ENCODE data around the gene XRN1.
"Not testable (repeated sequence)": the region's sequence is repeated elsewhere in the genome, so short reads cannot be mapped to it uniquely, and the experiment has no call there.

The XRN1 gene, protein sequence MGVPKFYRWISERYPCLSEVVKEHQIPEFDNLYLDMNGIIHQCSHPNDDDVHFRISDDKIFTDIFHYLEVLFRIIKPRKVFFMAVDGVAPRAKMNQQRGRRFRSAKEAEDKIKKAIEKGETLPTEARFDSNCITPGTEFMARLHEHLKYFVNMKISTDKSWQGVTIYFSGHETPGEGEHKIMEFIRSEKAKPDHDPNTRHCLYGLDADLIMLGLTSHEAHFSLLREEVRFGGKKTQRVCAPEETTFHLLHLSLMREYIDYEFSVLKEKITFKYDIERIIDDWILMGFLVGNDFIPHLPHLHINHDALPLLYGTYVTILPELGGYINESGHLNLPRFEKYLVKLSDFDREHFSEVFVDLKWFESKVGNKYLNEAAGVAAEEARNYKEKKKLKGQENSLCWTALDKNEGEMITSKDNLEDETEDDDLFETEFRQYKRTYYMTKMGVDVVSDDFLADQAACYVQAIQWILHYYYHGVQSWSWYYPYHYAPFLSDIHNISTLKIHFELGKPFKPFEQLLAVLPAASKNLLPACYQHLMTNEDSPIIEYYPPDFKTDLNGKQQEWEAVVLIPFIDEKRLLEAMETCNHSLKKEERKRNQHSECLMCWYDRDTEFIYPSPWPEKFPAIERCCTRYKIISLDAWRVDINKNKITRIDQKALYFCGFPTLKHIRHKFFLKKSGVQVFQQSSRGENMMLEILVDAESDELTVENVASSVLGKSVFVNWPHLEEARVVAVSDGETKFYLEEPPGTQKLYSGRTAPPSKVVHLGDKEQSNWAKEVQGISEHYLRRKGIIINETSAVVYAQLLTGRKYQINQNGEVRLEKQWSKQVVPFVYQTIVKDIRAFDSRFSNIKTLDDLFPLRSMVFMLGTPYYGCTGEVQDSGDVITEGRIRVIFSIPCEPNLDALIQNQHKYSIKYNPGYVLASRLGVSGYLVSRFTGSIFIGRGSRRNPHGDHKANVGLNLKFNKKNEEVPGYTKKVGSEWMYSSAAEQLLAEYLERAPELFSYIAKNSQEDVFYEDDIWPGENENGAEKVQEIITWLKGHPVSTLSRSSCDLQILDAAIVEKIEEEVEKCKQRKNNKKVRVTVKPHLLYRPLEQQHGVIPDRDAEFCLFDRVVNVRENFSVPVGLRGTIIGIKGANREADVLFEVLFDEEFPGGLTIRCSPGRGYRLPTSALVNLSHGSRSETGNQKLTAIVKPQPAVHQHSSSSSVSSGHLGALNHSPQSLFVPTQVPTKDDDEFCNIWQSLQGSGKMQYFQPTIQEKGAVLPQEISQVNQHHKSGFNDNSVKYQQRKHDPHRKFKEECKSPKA (N-terminal part only)

DNA sequence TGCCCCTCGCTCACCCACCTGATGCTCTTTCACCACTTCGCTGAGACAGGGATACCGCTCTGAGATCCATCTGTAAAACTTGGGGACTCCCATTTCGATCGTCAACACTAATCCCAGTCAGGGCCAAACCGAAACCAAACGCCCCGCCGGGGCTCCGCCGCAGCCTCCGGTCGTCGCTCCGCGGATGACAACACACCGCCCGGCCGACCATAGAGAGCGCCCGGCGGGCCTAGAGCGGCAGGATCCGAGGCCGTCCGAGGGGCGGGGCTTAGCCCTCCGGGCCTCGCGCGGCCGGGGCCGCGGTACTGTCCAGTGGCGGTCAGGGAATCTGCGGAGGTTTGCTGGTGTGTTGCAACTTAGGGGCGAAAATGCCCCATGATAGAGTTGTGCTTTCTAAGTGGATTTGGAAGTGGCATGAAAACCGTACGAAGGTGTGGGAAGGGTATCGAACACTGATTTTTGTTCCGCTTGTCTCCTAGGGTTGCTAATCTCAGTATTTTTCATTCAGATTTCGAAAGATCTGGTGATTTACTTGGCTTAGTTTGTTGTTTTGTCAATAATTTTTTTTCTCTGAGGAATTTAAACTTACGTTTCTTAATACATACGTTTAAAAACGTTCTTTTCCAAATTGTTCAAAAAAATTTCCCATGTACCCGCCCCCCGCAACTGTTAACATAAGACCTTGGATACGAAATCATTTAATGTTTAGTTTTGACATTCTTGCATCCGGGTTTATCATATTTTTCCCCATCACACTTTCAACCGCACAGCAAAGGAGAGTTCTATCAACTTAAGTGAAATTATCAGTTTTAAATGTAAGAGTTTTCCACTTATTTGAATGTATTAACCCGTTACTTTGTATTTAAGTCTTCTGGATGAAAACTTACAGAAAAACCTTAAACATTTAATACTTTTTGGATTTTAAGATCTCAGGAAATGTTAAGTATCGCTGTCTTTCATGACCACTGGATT lies at the start of gene XRN1:
Gene XRN1 (minus strand): TSS at position 186 of the 972 bp plus-strand sequence. CDS start 93 bp downstream, at position 93.
- DNase-seq (ENCODE audit: low spot score), result peak; percentile 99

DNA sequence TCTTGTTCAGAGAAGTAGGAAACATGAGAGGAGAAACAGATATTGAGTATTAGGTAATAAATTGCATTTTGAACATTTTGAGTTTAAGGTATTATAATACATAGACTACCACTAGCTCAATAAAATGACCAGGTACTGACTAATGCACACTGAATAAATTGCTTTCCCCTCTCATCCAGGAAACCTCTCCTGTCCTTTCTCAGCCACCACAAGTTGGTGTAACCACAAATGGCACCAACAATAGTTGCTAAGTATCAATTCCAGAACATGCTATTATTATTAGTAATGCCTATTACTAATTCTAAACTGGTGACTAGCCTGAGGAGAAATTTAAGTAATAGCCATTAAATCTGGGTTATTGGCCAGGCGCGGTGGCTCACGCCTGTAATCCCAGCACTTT lies 47.3 kb upstream of the XRN1 start:
- no peak for DNase-seq (ENCODE audit: low spot score)

DNA sequence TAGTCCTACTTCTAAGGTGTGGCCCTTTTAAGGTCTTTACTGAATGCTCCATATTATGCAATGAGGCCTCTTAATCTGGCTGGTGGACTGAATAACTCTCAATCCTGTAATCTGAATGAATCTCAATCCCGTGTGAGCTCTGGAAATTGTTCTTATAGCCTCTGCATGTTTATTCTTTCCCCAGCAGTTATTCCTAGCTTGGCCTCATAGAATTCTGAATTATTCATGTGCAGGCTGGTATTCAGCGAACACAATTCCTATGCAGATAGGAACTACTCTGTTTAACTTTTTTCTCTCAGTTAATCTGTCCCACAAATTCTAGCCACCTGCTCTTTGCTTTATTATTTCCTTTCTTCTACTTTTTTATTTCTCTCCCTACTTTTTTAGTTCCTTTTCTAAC lies 44.3 kb upstream of the XRN1 start:
- no peak for DNase-seq (ENCODE audit: low spot score)

DNA sequence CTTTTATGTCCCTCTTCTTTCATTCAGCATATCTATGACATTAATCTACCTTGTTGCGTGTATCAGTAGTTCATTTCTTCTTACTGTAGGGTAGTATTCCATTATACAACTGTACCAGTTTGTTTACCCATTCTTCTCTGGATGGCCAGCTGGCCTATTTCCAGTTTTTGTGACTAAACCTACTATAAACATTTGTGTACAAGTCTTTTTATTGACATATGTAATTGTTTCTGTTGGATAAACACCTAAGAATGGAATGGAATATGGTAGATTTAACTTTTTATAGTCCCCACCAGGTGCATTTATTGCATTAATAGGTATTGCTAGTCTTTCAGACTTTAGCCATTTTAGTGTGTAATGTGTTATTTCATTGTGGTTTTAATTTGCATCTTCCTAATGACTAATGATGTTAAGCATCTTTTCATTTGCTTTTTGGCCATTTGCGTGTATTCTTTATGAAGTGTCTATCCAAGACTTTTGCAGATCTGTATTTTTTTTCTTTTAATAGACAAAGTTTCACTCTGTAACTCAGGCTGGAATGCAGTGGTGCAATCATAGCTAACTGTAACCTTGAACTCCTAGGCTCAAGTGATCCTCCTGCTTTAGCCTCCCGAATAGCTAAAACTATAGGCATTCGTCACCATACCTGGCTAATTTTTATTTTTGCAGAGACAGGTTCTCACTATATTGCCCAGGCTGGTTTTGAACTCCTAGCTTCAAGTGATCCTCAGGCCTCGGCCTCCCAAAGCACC lies 41.9 kb upstream of the XRN1 start:
- DNase-seq (ENCODE audit: low spot score), result no peak

DNA sequence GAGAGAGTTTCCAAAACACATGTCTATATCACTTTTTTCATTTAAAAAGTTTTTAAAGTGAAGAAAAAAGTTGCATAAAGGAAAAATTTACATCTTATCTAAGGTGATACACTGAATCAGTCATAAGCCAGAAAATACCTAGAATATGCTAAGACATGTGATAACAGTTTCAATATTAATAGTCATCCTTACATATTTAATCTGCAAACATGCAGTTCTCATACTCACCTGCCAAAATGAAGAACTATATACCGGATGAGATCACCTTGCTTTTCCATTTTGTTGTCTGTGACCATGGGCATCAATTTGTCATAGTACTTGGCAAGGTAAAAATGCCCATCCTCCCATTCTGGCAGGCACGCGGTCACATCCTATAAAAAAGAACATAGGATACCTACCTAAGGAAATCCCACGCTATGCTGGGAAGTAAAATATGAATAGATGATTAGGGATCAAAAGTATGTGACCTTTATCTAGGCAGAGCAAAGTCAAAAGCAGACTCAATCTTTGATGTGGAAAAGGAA lies 37.1 kb upstream of the XRN1 start:
- DNase-seq (ENCODE audit: low spot score), result no peak

DNA sequence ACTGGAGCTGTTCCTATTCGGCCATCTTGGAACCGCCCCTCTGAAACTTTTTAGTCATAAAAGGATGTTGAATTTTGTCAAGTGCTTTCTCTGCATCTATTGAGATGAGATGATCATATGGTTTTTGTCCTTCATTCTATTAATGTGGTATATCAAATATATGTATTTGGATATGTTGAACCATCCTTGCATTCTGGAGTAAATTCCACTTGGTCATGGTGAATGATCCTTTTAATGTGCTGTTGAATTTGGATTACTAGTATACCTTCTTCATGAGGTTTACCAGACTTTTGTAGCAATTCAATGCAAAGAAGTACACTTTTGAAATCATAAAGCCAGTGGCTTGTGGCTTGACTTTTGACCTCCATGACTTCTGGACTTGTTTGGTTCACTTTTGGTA lies 33.4 kb upstream of the XRN1 start:
- no peak for DNase-seq (ENCODE audit: low spot score)

DNA sequence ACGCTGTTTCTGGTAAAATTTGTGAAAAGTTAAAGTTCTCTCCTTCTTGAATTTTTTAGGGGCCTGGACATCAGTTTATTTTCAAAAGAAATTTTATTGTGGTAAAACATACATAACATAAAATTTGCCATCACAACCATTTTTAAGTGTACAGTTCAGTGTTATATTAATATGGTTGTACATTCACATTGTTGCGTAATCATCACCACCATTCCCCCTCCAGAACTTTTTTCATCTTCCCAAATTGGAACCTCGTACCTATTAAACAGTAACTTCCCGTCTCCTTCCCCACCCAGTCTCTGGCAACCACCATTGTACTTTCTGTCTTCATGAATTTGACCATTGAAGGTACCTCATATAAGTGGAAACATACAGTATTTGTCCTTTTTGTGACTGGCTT lies 23.0 kb upstream of the XRN1 start:
- DNase-seq (ENCODE audit: low spot score), result no peak

DNA sequence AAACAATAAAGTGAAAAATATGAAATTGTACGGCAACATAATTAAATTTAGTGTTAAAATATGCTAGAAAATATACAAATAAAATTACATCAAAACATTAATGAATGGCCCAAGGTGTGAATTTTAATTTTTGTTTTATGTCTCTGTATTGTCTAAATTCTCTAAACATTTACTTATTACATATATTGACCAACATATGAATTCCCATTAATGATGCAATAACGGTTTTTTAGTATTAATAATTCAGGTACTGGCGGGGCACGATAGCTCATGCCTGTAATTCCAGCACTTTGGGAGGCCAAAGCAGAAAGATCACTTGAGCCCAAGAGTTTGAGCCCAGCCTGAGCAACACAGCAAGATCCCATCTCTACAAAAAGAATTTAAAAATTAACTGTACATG lies 20.6 kb upstream of the XRN1 start:
- no peak for DNase-seq (ENCODE audit: low spot score)

DNA sequence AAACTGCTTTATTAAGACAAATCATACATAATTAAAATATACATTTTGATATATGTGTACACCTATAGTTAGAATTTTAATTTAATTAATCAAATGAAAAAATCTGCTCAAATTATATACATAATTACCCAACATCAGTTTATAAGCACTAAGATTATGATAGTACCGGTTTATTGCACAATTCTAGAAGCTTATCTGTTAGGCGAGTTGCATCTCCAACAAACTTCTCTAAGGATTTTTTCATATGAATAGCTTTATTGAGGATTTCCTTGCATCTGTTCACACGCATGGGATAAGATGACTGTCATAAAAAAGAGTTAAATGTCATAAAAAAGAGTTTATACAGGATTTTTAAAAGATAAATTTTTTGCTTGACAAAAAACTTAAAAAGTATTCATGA lies 19.9 kb upstream of the XRN1 start:
- no peak for DNase-seq (ENCODE audit: low spot score)

DNA sequence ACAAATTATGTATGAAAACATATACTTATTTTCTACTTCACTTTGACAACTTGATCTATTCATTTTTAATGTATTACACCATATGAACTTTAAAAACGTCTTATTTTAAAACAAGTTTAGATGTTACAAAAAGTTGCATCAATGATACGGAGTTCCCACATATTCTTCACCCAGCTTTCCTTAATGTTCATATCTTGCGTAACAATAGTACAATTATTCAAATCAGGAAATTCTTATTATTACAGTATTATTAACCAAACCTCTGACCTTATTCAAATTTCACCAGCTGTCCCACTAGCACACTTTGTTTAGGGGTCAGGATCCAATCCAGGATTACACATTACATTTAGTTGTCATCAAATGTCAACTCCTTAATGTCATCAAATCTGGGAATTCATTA lies 12.9 kb upstream of the XRN1 start:
- DNase-seq (ENCODE audit: low spot score), result no peak

DNA sequence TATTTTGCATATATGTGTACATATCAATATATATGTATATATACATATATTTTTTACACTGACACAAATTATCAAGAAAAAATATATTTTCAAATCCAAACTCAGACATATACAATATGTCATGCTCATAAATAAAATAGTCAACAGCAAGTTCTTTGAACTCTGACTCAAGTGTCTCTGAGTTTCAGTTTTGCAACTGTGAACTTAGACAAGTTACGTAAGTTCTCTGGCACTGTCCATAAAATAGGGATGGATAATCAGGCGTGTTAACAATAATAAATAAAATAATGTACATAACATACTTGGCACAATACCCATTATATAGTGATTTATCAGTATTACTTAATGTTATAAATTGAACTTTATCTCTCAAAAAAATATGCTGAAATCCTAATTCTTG lies 12.1 kb upstream of the XRN1 start:
- no peak for DNase-seq (ENCODE audit: low spot score)

DNA sequence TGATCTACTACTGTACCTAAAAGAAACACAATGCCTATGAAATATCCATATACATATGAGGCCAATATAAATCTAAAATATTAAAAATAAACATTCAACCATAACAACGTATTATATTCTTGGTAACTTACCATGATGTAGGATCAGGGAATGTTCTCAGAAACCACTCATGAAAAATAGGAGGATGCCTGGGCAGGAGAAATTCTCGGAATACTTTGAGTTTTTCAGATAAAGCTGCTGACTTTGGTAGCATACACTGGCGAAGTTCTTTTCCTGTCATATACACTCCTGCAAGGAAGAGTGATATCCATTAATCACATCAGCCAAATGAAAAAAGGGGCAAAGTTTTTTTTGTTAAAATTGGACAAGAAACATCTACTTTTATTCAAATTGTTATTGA lies 11.3 kb upstream of the XRN1 start:
- no peak for DNase-seq (ENCODE audit: low spot score)

DNA sequence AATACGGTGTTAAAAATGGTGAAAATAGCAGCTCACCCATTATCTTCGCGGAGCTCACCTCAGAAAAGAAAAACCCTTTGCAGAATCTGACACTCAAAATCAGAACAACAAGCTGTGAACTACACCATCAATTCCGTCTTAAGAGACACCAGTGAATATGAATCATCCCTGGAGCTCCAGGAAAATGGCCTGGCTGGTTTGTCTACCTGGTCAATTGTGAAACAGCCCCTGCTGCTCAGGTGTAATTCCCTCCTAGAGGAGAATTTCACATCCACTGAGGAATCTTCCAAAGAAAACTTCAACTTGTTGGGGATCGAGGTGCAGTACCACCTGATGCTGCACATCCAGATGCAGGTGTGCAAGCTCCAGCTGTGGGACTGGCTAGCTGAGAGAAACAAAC lies 3.0 kb upstream of the XRN1 start:
- no peak for DNase-seq (ENCODE audit: low spot score)

DNA sequence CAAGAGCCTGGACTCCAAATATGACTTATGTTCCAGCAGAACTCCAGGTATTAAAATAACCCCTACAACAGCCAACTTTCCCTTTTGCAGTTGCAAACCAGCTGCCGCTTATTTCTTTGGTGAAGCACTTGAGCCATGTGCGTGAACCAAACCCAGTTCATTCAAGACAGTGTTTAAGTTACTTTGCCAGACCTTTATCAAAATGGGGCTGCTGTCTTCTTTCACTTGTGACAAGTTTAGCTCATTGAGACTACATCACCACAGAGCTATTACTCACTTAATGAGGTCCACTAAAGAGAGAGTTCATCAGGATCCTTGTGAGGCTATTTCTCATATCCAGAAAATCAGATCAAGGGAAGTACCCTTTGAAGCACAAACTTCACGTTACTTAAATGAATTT lies 2.4 kb upstream of the XRN1 start:
- no peak for DNase-seq (ENCODE audit: low spot score)

DNA sequence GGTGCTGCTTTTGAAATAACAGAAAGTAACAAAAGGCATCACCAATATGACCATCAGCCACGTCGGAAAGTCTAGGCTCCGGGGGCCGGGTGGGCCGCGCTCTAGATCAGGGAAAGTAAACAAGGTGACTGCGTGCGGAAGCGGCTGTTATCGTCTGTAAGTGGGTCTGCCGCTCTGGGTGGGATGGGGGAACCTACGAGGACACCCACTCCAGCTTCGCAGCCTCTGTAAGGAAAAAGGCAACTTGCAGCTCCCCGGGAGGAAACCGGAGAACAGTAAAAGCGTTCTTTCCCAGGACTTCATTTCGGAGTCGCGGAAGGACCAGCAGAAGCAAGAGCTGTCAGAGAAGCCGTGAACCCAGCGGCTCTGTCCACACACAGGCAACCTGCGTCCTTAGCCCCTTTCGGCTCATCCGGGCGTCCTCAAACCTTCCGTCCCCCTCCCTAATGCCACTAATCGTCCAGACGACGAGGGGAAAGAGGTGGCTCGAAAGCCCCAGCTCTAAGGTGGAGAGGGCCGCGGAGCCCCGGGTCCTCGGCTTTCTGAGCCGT lies 461 bp downstream of the XRN1 start:
- DNase-seq (ENCODE audit: low spot score), result peak; percentile 51

DNA sequence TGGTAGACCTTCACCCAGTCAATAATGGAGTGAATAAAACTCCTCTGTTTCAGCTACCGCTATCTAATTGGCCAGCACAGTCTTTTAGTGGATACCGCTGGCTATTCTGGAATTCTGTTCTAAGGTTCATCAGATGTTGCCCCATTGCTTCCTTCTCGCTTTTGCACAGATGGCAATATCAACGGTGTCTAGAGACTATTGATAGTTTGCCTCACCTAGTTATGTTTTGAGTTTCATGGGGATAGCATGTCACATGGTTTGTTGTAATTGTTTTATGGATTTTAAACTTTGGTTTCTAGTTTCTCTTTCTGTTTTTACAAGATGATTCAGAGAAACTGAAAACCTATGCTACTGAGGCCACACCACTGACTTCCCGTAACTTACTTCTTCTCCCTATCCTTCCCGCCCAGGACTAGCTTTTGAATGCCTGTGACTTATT lies 2.0 kb downstream of the XRN1 start:
- peak; percentile 31 for DNase-seq (ENCODE audit: low spot score)

DNA sequence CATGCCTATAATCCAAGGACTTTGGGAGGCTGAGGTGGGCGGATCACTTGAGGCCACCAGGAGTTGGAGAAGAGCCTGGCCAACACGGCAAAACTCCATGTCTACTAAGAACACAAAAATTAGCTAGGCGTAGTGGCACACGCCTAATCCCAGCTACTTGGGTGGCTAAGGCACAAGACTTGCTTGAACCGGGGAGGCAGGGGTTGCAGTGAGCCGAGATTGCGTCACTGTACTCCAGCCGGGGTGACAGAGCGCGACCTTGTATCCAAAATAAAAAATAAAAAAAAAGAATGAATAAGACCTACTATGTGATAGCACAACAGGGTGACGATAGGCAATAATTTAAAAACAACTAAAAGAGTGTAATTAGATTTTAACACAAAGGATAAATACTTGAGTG lies 3.5 kb downstream of the XRN1 start:
- DNase-seq (ENCODE audit: low spot score), result no peak

DNA sequence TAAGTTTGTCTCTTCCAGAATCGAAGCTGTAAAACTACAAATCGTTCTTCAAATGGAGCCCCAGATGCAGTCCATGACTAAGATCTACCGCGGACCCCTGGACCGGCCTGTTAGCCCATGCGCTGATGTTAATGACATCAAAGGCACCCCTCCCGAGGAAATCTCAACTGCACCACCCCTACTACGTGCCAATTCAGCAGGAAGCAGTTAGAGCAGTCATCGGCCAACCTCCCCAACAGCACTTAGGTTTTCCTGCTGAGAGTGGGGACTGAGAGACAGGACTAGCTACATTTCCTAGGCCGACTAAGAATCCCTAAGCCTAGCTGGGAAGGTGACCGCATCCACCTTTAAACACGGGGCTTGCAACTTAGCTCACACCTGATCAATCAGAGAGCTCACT lies 4.8 kb downstream of the XRN1 start:
- not testable (repeated sequence) for DNase-seq (ENCODE audit: low spot score)

DNA sequence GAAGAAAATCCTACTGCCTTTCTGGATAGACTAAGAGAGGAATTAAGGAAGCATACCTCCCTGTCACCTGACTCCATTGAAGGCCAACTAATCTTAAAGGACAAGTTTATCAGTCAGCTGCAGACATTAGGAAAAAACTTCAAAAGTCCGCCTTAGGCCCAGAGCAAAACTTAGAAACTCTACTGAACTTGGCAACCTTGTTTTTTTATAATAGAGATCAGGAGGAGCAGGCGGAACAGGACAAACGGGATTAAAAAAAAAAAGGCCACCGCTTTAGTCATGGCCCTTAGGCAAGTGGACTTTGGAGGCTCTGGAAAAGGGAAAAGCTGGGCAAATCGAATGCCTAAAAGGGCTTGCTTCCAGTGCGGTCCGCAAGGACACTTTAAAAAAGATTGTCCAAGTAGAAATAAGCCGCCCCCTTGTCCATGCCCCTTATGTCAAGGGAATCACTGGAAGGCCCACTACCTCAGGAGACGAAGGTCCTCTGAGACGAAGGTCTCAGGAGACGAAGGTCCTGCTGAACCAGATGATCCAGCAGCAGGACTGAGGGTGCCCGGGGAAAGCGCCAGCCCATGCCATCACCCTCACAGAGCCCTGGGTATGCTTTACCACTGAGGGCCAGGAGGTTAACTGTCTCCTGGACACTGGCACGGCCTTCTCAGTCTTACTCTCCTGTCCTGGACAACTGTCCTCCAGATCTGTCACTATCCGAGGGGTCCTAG lies 8.2 kb downstream of the XRN1 start:
- not testable (repeated sequence) for DNase-seq (ENCODE audit: low spot score)
